ENCODE measurements around the gene CYSRT1.

The CYSRT1 gene, protein sequence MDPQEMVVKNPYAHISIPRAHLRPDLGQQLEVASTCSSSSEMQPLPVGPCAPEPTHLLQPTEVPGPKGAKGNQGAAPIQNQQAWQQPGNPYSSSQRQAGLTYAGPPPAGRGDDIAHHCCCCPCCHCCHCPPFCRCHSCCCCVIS

DNA sequence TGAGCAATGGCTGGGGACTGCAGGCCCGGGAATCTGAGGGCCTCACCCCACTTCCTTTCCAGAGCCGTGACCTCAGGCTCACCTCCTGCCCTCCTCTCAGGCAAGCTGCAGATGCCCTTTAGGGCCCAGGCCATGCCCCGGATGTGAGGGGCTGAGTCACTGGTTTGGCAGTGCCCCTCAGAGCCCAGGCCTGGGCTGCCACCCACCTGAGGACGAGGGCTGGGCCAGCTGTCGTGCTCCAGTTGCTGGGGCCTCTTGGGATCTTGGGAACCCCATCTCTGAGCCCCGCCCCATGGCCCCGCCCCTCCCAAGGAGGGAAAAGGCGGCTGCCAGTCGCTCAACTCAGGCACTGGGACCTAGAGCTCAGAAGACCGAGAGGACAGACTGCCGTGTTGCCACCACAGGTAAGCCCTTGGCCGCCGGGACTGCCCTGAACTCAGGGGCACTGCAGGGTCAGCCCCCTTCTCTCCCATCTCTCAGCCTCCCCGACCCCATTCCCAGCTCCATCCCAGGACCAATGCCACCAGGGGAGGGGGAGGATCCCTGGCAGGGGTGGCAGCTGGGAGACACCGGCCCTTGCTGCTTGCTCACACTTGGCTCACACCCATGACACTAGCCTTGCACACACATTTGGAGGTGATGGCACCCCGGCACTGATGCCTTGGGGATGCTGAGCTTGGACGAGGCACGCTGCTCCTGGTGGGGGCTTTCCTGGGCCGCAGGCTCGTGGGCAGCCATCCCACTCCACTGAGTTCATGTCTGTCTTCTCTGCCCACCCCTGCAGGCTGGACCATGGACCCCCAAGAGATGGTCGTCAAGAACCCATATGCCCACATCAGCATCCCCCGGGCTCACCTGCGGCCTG lies at the start of gene CYSRT1:
Gene CYSRT1, plus strand, starts transcription at position 345 of the 865 bp plus-strand sequence. Its CDS starts 448 bp downstream, at position 793.
- no peak for DNase-seq

DNA sequence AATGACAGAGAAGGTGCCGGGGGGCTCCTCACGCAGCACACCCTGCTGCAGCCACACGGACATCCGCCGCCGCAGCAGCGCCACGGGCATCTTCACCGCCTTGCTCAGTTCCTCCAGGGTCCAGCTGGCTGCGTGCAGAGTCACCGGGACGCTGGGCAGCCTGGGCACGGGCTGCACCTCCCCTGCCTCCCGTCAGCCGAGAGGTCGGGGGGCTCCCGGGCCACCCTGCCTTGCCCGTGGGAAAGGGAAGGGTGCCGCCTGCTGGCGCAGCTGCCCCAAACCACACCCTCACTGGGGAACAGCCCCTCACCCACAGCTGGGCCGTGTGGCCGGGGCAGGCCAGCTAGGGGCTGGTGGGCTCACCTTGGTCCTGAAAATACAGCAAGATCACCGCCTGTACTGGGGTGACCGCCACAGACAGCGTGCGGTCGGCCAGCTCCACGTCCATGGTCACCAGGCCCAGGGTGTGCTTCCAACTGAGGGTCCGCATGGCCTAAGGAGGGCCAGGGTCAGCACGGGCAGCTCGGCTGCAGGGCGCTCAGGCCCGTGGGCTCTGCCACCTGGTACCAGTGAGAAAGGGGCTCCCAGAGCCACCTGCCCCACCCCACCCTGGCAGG lies 49.5 kb upstream of the CYSRT1 start:
- no peak for DNase-seq

DNA sequence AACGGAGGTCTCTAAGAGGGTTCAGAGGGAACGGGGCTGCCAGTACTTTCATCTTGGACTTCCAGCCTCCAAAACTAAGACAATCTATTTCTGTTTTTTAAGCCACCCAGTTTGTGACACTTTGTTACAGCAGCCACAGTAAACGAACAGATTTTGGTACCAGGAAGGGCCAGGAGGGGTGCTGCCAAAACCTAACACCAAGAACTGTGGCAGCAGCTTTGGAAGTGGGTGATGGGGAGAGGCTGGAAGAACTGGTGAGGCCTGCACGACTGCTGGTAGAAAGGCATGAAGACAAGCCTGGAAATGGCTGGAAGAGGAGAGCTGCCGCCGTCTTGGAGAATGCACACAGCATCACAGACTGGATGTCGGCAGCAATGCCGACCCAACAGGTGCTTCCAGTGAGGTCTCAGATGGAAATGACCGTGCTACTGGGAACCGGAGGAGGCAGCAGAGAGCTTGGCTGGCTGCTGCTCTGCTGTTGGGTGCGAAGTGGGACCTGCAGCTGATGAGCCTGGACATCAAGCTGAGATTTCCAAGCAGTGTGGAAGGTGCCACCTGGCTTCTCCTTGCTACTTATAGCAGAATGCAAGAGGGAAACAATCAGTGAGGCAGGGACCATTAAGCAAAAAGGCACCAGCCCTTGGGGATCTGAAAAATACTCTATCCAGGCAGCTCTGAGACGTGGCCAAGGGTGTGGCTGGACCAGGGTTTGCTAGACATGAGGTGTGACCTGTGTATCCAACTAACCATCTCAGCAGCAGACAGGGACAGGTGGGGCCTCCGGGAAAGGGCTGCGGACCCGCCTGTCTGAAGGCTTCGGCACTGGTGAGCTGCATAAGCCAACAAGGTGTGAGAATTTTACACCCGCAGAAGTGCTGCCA lies 48.4 kb upstream of the CYSRT1 start:
- no peak for DNase-seq

DNA sequence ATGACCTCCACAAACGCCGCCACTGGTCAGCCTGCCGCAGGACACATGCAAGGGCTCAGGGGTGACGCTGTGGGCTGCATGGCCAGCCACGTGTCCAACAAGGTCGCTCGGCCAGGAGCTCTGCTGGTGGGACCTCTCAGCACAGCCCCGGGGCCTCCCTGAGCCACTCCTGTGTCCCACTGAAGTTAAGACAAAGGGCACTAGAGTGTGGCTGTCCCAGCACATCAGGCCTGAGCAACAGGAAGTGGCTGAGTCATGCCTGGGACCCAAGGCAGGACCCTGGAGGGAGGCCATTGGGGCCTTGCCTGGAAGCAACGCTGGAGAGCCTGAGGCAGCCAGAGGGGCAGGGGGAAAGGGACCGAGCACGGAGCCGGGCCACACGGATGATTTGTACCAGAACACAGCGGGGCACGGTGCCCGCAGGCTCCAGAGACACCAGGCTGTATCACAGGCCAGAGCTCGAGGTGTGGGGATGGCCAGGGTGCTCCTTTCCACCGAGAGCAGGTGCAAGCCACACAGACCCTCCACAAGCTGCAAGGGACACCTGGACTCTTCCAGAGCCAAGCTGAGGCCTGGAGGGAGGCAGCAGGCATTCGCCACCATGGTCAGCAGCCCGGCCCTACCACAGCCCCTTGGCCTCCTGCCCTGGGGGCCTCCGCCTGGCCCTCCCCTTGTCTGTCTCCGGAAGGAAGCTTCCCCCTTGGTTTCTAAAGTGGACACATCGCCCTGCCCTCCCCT lies 46.6 kb upstream of the CYSRT1 start:
- no peak for DNase-seq

DNA sequence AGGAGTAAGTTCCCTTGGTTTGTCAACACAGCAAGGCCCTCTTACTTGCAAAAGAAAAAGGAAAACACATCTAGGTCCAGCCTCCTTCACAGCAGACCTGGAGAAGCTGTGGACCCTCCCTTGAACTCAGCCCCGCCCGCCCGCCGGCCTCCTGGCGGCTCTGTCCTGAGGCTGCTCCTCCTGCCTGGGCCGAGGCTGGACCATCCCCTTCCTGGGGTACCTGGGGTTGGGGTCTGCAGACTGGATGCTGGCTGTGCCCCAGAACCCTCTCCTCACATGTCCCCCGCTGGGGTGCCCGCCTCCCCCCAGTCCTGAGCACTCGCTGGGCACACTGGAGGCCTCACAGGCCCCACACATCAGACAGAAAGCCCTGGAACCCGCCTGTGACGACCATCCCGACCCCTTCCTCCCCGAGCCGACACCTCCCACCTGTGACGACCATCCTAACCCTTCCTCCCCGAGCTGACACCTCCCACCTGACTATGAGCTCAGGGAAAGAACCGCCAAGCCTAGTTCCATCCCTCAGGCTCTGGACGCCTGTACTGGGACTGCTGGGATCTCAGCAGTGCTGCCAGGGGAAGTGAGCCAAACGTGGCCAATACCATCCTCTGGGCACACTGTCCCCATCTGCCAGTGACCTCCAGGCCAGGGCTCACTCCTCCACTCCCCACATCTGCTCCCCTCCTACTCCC lies 45.9 kb upstream of the CYSRT1 start:
- no peak for DNase-seq

DNA sequence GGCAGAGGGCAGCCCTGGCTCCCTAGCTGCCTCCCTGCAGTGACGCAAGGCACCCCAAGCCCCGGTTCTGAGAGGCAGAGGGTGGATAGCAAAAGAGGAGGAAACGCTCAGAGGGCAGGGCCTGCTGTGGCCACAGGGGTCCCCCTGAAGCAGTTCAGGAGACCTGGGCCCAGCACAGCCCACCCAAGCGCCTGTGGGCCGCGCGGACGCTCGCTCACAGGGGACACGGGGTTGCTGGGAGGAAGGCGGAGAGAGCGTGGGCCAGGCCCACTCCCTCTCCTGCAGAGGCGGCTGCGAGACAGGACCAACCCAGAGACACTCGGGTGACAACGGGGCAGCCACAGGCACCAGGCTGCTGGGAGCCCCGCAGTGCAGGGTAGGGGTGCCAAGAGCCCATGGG lies 45.2 kb upstream of the CYSRT1 start:
- DNase-seq, result no peak

DNA sequence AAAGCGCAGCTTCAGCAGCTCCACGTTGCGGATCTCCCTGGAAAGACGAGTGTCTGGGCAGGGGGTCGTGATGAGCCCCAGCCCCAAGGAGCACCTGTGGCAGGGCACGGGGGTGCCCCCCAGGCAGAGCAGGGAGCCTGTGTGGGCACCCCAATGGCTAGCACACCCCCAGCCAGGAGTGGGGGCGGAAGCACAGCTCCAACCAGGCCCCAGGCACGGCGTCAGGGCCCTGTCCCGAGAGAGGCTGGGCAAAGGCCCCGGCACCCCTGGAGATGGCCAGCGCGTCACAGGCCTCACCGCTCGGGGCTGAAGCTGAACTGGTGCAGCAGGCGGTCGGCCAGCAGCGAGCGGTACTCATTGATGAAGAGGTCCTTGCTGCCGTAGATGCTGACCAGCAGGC lies 44.5 kb upstream of the CYSRT1 start:
- DNase-seq, result no peak

DNA sequence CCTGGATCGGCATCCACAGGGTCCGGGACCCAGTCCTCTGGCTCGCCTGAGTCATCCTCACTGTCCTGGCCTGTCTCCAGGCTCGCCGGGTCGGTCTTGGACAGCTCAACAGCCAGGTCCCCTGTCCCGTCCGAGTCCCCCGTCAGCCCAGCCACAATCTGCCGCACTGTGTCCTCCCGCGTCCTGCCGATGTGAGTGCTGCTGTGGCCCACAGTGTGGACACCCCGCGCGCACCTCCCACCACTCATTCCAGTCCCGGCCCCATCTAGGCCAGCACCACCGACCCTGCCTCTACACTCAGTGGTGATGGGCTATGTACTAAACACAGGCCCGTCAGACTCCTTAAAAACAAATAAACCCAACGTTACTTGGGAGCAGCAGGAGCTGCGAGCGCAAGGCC lies 43.3 kb upstream of the CYSRT1 start:
- DNase-seq, result no peak

DNA sequence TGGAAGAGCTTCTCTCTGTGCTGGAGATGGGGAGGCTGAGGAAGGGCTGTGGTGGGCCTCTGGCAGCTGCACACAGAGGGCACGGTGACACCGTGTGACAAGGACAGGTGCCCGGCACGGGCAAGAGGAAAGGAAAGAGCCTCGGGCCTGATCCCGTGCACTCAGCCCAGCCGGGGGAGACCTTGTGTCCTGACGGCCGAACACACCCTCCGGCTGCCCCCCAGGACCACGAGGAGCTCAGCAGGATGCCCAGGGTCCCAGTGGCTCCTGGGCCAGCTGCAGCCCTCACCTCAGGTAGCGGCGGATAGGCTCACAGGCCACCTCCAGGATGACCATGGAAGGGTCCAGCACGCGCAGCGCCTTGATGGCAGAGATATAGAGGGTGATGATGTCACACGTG lies 42.1 kb upstream of the CYSRT1 start:
- DNase-seq, result no peak

DNA sequence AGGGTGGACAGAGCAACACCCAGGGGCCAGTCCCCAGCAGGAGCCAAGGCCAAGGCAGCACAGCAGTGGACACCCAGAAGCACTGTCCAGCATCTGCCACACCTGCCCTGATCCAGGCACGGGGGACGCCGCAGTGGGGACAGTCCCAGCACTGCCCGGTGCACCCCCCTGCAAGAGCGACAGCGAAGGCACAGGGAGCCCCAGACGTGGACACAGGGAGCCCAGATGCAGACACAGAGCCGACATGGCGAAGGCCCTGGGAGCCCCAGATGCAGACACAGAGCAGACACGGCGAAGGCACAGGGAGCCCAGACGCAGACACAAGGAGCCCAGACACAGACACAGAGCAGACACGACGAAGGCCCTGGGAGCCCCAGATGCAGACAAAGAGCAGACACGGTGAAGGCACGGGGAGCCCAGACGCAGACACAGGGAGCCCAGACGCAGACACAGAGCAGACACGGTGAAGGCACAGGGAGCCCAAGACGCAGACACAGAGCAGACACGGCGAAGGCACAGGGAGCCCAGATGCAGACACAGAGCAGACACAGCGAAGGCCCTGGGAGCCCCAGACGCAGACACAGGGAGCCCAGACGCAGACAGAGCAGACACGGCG lies 40.9 kb upstream of the CYSRT1 start:
- no peak for DNase-seq

DNA sequence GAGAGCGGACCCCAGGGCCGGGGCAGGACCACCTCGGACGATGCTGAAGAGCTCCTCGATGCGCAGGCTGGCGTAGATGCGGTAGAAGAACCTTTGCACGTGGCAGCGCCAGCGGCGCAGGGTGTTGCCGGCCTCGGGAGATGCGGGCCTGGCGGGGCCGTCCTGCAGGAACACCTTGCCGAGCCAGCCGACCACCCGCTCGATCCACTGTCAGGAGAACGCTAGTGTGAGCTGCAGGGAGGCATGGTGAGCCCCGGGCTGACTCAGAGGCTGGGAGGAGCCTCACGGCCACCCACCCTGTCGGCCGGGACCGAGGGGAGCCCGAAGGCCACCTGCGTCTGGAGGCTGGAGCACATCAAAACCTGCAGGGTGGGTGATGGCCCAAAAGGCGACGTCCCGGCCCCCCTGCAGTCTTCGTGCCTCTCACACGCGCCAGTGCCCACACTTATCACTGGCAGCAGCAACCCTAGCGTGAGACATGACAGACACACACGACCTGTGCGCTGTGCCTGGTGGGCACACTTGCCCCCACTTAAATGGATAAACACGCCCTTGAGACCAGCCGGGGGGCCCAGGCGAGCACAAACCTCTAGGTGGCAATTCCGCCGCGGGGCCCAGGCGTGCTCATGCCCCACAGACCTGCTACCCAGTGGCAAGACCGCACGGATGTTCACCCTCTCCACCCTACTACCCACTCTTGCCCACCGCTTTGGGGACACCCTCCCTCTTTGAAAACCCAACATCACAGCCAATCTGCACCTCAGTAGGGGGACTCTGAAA lies 39.9 kb upstream of the CYSRT1 start:
- DNase-seq, result no peak

DNA sequence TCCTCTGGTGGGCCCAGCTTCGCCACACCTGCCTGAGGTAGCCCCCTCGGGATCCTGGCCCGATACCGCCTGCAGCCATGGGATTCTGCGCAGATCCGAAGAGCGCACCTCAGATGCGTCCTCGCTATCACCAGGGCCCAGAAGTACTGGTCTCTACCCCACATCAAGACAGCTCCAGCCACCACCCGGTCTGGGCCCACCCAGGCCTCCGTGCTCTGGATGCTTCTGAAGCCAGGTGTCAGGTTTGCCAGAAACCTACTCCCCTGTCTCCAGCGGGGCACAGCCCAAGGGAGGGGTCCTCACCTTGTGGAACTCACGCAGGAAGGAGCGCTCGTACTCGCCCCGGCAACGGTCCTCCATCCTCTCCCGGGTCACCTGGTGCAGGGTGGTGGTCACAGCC lies 39.1 kb upstream of the CYSRT1 start:
- DNase-seq, result no peak

DNA sequence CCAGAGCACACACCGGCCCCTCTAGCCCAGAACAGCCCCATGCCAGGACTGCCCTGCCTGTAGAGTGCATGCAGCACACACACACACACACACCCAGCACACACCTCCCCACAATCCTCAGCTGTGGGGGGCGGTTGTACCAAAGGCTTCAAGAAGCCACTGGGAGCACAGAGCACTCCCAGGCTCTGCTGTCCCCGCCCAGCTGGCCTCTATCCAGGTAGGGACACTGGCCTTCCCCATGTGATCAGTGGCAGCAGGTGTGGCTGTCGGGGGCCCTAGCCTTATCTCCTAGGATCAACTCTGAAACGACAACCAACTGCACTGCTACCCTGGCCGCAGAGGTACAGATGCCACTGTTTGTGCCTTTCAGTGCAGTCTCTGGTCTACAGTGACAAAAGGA lies 38.6 kb upstream of the CYSRT1 start:
- DNase-seq, result no peak

DNA sequence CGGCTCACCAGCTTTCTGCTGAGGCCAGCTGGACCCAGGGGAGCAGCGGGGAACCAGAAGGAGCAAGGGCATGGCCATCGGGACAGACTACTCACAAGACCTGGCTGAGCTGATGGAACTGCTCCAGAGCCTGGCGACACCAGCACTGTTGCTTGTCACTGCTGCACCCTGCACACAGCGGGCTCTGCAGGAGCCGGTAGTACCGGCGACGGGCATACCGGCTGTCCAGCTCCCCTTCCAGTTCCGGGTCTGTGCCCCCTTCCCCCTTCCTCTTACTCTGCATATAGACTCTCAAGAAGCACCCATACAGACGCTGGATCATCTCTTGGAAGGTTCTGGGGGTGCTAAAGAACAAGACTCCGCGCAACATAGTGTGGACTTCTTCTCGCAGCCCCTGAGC lies 37.6 kb upstream of the CYSRT1 start:
- no peak for DNase-seq

DNA sequence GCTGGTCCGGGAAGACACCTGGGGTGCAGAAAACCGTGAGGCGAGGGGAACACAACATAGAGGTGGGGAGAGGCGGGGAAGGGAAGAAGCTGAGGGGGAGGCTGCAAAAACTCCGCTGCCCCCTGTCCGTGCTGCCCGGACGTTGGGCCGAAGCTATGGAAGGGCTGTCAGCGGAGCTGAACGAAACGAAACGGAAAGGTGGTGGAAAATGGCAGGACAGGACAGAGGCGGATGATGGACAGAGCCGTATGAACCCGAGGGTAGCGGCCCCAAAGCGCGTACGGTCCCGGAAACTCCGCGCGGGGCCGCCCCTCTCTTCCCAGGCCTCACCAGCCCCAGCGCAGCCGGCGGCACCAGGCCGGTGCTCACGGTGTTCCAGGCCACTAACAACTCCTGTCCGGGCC lies 36.9 kb upstream of the CYSRT1 start:
- no peak for DNase-seq

DNA sequence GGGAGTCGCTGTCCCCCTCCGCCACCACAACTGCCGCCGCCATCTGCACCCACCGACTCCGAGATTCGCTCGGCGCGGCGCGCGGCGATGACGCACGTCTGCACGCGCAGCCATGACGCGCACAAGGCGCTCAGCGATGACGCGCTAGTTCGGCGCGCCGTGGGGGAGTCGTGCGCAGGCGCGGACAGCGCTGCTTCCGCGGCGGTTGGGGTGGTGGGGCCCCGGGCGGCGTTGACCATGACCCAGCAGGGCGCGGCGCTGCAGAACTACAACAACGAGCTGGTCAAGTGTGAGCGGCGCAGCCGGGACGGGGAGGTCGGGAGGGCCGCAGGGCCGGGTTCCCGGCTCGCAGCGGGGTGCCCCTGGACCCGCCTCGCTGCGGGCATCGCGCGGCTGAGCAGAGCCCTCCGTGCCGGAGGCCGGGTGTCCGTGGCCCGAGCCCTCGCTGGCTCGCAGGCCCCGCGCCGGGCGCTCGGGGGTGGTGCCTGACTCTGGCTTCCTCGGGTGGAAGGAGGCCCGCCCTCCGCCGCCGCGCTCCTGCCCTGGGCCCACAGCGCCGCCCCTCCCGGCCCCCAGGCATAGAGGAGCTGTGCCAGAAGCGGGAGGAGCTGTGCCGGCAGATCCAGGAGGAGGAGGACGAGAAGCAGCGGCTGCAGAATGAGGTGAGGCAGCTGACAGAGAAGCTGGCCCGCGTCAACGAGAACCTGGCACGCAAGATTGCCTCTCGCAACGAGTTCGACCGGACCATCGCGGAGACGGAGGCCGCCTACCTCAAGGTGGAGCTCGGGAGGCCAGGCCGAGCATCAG lies 36.3 kb upstream of the CYSRT1 start, which contains the start of the genes ANAPC2 and SSNA1:
Gene ANAPC2, minus strand, starts transcription at position 71 of the 807 bp plus-strand sequence. Its CDS starts 28 bp downstream, at position 43.
Gene SSNA1, plus strand, starts transcription at position 187 of the 807 bp plus-strand sequence. Its CDS starts 51 bp downstream, at position 238.
- peak; percentile 89 for DNase-seq

DNA sequence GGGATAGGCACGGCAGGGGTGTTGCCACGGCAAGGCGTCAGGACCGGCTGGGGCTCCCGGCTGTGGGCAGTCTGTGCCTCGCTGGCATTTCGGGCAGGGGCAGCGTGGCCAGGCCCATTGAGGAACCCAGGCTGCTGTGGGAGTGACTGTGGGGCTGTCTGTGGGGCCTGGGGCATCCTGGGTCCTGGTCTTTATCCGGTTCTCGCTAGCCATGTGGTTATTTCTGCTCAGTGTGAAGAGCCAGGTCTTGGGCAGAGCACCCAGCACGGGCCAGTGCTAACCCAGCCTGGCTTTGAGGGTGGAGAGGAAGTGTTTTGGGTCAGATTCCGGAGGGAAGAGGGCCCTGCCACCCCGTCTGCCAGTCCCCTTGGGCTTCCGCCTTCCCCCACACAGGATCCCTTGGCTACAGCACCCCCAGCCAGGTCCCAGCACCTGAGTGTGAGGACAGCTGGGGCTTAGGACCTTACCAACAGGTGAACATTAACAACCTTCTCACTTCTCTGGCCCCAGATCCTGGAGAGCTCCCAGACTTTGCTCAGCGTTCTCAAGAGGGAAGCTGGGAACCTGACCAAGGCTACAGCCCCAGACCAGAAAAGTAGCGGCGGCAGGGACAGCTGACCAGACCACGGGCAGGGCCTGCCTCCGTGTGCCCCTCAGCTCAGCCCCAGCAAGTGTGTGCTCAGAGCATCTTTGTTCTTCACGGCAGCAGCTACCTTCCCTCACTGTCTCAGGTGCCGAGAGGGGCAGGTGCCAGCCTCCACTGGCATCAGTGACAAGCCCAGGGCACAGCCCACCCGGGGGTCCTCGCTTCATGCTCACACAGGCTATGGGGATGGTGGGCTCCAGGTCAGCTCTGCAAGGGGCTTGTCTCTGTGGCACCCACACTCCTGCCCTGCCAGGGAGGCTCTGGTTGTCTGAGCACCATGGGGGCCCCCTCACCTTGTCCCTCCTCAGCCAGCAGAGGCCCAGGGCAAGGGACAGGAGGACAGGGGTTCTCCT lies 35.4 kb upstream of the CYSRT1 start:
- no peak for DNase-seq

DNA sequence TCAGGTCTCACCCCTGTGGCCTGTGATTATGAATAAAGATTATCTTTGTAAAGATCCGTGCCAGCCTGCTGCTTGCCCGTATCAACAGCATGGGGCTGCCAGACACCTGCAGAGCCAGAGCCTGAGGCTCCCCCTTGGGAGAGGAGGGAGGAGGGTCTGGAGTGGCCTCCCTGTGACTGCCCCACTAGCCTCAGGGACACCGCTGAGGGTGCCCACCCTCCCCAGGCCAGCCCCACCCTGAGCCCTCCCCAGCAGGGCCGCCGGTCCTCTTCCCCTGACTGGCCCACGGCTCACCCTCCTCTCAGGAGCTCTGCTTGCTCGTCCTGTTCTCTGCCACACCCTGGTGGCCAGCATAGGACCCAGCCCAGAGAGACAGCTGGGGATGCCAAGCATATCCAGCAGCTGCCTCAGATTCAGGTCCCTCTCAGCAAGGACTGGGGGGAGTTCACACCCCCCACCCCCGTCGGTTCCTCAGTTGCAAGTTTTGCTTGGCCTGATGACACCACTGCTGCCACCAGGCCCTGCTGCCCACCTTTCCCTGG lies 34.6 kb upstream of the CYSRT1 start:
- no peak for DNase-seq
